Muscle of arm (tissue), 12 donors: ENCODE results near the gene SRCIN1. TPM values are rescaled to one million over a fixed set of nuclear protein-coding genes. Genes with fewer than 3 reads are reported as not detected.

Source experiments
- DNase-seq: peaks from one replicate; pipeline ENCODE4 v3.0.0-alpha.2; 2013
- polyA plus RNA-seq, 12 donors: library from polyadenylated mRNA; unstranded; fragments of 120-200 nt; gene quantifications; one replicate each; pipeline ENCODE4 v1.2.1, GENCODE V29; 2013; ENCODE audit not compliant: insufficient read length in 12 of 12

SRCIN1 gene
- polyA plus RNA-seq, 12 donors: 0.69 to 18.7 (median 0.90) TPM; not detected in 1

DNA sequence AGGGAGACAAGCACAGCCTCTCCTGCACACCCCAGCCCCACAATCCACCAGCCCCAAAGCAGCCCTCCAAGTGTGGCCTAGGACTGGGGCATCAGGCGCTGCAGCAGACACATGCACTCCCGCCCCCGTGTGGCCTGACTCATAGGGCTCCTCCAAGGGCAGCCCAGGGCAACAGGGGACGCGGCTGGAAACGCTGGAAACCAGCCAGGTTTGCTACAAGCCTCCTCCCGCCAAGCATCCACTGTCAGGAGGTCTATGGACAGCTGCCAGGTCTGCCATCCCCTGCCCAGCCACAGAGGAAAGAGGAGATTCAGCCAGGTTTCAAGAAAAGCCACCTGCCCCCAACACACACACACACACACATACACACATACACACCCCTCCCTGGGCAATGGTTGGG lies 25.8 kb downstream of the SRCIN1 start:
- DNase-seq: no peak

DNA sequence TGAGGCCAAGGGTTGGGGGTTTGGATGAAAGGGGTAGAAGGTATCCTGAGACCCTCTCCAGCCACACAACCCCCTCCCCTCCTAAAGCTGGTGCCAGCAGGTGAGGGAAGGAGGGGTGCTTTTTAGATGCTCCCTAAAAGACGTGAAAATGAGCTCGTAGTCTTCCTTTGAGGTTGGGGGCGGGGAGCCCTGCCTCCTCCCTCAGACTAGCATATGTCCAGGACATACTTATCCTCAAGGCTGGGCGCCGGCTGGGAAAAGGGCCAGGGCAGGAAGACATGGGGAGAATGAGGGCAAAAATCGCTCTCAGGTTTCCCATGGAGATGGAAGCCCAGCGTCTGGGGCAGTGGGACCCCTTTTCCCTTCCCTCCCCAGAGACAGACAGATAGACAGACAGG lies 26.7 kb downstream of the SRCIN1 start:
- no peak for DNase-seq

DNA sequence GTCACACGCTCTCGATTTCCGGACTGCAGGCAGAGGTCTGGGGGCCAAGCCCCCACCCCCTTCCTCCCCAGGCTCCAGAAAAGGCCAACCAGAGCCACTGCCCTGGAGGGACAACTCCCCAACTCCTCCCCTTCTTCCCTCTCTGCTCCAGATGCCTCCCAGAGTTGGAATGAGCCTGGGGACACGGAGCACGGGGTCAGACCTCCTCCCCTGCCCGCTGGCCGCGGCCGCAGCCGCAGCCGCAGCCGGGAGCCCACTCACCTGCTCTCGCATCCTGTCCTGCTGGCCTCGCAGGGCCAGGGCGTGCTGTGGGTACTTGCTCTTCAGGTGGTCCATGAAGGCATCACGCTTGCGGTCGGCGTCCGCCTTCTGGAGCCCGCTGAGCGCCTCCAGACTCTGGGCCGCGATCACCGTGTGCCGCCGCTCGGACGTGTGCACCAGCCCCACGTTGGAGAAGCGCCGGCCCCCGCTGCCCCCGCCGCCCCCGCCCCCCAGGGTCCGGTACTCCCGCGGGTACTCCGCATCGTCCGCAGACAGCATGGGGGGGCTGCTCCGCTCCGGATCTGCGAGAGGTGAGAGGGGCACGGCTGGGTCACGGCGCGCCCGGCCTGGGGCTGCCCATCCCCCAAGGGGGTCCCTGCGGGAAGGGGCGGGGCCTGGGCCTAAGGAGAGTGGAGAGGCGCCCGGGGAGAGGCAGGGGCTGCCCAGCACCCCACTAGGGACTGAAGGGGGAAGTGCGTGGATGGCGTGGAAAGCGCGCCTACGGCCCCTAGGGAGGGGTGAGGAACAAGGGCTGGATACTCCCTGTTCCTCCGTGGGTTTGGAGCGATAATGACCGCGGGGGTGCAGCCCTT lies 27.3 kb downstream of the SRCIN1 start:
- DNase-seq: no peak

DNA sequence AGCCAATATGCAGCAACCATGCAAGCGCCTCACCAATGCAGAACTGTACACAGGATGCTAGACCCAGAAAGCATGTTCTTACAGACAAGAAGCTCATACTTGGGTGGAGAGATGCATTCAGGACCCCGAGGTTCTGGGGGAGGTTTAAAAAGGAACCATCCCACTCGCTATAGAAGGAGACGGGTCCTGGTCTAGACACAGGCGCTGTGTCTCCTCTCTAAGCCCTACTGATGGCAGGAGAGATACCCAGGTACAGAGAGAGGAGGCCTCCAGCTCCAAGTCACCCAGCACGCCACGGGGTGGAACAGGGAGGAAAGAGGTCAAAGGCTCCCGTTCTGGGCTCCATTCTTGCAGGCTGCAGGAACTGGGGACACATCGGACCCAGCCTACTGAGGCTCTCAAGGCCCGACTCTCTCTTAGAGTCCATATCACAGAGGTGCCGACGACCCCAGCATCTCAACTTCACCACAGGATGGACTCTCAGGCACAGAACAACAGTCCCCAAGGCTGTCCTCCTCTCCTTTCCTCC lies 28.0 kb downstream of the SRCIN1 start:
- DNase-seq: no peak

DNA sequence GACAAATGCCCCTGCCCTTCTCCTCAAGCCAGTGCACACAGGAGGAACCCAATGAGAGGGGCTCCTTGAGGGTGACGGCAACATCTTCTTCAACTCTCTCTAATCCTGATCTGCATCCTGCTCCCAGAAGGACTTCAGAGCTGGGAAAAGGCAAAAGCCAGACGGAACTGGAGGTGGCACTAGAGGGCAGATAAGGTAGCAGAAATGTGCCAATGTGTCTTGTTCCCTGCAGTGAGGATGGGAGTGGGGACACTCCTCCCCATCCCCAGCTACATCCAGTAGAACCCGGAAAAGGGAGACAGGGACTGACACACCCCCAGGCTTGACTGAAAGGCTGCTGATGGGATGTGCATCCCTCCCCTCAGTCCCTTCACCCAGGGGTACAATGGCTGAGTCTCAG lies 28.5 kb downstream of the SRCIN1 start:
- no peak for DNase-seq

DNA sequence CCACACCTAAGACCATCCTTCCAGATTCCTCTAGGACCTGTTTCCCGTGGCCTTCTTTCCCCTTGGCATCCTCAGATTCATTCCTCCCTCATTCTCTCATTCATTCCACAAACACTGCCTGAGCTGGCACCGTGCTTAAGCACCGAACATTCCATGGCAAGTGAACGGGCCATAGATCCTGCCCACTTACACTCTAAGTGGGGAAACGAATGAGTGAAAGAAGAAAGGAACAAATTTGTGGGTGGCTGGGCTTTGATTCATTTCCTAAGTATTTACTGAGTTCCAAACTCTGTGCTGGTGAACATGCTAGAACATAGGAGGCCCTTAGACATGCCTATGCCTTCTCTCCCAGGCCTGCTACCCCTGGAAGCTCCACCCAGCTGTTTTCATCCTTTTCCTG lies 30.0 kb downstream of the SRCIN1 start:
- no peak for DNase-seq

DNA sequence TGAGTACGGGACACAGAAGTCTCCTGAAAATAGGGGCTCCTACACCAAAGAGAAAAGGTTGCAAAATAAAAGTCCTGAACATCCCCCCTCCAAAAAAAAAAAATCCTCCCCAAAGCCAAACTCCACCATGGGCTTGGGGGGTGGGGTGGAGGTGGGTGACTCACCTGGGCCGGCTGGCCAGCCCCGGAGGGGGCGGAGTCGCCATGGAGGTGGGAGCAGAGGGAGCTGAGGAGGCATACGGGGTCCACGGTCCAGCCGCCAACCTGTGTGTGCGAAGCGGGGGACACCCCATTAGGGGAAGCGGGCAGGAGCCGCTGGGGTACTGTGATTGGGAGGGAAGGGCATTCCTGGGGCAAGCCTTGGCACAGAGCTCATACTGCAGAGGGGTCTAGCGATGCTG lies 31.0 kb downstream of the SRCIN1 start:
- no peak for DNase-seq

DNA sequence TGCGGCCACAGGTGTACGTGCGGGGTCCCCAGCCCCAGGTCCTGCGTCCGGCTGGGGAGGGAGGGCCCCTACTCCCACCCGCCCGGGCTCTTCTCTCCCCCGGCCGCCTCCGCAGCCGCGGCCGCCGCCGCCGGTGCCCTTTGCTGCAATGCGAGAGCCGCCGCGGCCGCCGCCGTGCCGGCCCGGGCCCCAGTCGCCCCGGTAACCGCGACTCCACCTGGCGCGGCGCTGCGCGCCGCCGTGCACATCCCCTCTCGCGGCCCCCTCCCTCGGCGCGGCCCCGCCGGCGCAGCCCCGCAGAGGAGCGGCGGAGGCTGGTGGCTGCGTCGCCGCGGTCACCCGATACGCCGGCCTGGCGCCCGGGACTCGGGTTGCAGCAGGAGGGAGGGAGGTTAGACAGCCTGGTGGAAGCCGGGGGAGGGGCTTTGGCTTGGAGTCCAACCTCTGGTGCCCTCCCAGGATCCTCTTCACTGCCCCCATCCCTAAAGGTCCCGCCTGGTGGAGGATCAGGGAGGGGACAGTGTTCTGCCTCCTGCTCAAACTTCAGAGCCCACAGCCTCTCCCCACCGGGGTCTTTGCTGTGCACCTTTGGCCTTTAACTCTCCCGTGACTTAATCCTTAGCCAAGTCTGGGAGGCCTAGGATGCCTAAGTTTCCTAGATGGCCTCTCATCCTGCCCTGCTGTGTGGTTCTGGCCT lies 32.9 kb downstream of the SRCIN1 start:
- no peak for DNase-seq

DNA sequence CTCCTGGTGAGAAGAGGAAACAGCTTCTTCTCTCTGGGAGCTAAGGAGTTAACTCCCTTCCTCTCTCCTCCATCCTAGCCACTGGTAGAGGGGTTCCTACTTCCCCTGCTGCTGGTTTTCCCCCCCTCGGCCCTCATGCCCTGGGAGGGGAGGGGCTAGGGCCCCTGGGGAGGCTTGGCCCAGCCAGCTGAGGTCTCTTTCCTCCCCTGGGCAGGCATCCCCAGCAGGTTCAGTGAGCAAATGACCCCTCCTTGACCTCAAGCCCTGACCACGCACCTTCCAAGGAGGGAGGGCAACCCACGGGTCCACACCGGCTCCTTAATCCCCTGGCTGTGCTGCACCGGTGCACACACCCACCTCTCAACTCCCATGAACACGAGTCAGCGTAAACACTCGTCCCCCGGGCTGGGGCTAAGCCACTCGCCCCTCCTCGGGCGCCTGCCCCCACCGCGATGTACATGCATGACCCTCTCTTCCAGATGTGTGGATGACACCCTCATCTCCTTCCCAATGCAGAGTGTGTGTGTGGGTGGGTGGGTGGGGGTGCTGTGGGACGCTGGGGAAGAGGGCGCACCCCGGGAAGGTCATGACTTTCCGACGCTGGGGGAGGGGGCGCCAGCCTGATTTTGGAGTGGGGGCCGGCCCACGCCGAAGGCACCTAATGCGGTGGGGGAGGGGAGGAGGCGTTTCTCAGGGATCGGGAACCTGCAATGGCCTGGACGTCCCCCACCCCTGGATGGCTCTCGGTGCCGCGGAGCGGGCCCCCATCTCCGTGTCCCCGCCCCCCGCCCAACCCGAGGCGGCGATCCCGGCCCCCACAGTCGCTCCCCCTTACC lies 33.7 kb downstream of the SRCIN1 start:
- no peak for DNase-seq

DNA sequence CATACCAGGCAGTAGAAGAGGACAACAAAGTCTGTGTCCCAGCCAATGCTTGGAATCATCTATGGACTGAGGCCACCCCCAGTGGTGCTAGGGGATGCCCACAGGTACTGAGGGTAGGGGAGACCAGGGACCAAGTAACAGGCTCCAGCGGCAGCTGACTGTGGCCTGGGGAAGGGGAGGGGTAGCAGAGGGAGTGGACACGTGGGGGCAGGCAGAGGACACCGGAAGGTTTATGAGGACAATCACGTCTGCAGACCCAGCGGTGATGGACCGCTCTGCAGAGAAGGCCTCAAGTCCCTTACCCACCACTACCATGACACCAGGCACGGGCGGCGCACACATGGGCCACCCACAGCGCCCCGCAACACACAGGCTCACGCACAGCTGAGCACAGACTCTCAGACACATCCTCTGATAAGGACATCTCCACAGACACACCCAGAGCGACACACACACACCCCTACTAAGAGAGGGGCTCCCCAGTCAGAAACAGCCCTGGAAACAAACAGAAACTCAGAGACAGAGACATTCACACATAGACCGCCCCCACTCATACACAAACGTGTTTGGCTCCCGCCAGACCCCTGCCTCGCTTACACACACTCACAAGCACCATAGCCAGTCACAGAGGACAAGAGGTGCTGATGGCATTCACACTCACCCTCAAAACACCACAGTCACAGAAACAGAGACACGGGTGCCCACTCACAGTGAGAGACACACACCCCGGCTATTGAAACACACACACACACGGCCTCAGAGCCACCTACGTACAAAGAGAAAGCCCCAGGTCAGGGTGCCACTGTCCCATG lies 35.8 kb downstream of the SRCIN1 start:
- DNase-seq: no peak

DNA sequence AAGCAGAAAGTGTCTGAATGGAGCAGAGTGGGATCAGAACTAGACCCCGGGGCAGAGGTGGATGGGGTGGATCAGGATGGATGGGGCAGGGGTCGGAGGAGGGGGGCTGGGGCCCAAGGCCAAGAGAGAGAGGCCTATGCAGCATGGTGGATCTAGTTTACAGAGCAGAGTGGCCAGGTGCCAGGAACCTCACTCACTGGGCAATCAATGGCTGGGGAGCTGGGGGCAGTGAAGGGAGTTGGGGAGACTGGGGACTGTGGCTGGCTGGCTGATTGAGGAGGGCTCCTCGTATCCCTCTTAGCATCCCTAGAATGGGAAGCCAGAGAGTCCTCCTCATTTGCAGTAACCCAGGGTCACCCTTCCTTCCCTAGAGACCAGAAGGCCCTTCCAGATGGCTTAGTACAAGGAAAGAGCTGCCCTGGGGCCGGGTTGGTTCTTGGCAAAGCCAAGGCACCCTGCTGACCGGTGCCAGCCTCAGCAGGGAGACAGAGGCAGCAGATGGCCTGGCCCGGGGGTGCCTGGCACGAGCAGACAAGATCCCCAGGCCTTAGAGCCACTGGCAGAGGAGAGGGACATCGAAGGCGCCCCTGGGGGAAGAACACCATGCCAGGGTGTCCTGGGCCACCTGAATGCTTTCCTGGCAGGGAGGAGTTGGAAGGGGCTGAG lies 36.8 kb downstream of the SRCIN1 start:
- no peak for DNase-seq

DNA sequence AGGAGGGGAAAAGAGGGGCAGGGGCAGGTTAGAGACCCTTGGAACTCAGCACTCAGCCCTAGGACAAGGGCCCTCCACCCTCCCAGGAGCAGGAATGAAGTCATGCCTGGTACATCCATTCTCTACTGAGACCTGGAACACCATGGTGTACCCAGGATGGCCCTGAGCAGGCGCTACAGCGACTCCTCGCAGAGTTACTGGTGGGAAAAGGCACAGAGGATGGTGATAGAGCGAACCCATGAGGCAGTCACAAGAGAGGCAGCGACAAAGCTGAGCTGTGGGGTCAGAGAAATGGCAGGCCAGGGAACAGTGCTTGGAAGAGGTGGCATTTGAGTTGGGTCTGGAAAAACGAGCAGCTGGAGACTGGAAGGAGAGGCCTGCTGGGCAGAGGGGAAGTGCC lies 37.5 kb downstream of the SRCIN1 start:
- no peak for DNase-seq

DNA sequence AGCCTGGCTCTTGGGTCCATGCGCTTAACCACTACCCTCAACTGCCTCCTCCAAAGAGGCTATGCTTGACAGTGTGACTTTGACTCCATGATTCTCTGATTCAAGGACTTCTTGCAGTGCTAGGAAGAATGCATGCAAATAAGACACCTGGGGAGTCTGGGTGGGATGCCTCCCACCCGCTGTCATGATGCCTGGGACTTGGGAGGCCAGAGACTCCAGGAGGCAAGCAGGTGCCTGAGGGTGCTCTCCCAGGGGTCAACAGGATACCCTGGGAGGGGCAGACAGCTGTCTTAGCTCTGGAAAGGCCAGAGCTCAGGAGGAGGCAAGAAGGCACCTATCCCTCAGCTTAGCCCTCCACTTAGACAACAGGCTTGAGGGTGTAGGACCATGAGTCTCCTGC lies 38.4 kb downstream of the SRCIN1 start:
- no peak for DNase-seq

DNA sequence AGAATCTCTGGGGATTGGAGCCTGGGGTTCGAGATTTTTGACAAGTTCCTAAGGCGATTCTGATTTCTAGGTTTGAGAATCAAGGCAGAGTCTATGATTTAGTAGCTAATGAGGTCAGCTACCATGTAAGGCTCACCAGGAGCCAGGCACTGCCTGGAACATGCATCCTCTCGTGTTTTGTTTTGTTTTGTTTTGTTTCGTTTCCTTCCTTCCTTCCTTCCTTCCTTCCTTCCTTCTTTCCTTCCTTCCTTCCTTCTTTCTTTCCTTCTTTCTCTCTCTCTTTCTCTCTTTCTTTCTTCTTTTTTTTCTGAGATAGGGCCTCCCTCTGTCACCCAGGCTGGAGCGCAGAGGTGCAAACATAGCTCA lies 39.1 kb downstream of the SRCIN1 start:
- DNase-seq: no peak

DNA sequence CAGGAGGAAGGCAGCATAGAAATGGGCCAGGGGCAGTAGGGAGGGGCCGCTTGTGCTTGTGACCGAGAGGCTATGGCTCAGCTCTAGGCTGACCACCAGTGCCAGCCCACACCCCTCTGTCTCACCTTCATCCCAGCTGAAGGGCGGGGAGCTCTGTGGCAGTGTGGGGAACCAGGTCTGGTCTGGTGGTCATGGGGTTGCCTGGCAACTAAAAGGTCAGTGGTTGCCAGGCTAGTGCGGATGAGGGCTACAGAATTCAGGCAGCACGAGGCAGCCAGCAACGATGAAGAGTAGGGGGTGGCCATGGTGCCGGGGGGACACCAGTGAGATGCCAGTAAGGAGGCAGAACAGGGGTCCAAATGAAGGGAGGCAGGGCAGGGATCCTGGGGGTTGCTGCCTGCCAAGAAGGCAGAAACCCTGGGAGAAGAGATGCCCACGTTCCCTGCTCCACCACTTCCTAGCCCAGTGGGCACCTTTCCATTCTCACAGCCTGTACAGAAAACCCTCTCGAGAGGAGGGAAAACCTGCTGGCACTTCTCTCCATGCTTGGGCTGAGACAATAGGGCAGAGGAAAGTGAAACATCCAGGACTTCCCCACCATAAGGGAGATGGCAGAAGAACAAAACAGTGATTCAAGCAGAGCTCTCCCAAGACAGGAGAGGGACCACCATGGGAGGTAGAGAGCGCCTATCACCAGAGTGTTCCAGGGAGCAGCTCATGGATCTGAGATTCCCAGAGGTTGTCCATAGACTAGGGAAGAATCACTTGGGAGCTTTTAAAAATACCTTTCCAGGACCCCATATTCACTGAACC lies 39.7 kb downstream of the SRCIN1 start:
- no peak for DNase-seq

DNA sequence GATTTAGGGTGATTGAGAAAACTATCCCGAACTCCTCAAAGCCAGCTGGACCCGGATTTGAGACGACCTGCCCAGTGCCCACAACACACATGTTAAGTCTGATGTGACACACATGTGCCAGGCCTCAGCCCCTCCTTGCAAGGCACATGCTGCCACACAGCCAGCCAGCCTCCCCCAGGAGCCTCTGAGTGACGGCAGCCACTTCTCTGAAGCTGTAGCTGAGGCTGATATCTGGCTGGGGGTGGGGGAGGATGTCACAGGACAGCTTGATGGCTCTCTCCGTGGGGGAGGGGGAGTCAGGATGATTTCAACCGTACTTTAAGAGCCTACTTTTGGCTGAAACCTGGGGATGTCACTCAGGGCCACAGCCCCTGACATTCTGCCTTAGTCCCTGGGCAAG lies 40.9 kb downstream of the SRCIN1 start:
- DNase-seq: no peak

DNA sequence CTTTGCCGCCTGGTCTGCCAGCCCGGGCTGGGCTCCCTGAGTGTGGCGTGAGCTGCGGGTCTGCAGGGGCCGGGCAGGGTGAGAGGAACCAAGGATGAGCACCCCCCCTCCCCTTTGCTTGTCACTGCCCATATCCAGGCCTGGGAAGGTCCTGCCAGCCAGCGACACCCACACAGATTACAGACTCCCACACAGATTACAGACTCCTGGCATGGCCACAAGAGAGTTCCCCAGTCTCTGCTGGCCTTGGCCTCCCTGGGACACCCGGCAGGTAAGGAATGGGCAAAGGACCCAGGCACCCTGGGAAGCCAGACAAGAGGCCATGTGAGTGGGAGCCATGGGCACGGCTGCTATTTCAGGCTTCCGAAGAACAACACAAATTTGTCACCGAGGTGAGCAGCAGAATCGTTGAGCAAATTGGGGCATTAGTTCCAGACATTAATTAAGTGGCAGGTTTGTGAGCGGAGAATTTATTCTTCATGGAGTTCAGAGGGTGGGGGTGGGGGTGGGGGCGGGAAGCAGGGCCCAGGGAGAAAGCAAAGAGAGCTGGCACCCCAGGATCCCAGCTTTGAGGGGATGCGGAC lies 41.4 kb downstream of the SRCIN1 start:
- no peak for DNase-seq

DNA sequence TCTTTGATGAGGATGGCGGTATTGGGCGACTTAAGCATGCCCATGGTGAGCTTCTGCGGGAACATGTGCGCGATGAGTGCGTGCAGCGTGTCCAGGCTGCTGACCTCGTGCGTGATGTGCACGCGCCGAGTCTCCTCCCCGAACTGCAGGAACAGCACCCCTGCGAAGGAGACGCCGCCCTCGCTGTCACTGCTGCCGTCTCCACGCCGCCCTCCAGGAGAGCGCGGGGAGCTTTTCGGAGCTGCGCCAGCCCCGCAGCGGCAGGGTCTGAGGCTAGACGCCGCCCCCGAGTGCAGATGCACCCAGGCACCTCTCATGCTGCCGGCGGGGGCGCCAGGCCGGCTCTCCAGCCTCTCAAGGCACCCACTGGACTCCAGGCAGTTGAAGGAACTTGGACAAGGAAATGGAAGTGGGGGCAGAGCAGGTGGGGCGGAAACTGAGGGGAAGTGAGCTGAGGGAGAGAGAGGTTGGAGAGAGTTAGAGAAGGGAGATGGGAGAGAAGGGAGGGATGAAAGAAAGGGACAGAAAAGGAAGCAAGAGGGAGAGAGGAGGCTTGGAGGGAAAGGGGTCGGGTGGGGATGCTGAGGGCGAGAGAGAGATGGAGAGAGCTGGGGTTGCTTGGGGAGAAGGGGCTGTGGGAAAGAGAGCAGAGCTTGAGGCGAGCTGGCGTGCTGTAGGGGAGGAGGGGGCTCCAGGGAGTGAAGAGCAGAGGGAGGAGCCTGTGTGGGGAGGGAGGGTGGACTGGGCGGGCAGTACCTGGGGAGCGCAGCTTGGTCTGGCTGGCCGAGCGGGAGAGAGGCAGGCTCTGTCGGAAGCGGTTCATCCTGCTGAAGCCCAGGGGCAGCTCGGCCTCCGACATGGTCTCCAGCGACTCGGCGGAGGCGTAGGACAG lies 42.1 kb downstream of the SRCIN1 start:
- no peak for DNase-seq

DNA sequence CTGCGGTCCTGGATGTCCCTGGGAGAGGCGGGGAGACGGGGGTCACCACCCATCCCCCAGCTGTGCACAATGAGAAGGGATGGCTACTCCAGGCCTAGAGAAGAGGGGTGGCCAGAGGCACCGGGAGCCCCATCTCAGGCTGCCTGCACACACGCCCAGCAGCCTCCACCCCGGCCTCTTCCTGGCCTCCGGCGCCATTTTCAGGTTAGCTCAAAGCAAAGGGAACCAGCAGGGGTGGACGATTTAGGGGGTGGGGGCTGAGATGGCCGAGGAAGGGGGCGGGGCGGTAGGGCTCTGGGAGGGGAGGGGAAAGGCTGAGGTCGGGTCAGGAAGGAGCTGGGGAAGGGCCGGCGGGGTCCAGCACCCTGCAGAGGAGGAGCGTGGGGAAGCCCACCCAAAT lies 42.8 kb downstream of the SRCIN1 start:
- no peak for DNase-seq
